ENCODE results near the gene SMYD3. TPM values are rescaled to one million over a fixed set of nuclear protein-coding genes. Genes with fewer than 3 reads are reported as not detected.

The SMYD3 gene
- total and polyA plus RNA-seq, 2 donors (not counting 1 experiment from before 2014, with no cell fraction given), result 69.4 to 83.1 TPM

DNA sequence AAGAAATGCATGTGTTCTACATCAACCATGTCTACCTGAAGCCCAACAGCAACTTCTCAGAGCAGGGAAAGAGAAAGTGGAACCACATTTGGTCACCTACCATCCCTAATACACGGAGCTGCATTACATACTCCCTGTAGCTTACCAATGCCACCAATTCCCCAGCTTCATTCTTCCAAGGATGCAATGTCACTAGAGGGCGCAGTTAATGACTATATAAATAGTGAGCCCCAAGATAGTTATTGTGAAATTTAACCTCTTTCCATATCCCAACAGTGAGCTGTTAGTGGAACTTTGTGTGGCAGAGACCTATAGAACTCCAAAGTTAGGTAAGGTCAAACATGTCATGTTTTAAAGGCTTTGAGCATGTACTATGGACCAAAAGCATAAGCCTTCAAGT, 618.3 kb downstream of the SMYD3 start:
- Histone ChIP-seq H3K36me3 (ENCODE audit: control insufficient read depth, insufficient read depth, low read length) (no peaks in the 10 kb centered on the region), H3K27ac (ENCODE audit: insufficient read depth, low read length) (no peak overlapping the region), H3K79me2 (ENCODE audit: control insufficient read depth, insufficient read depth, low read length) (no peaks in the 10 kb centered on the region), H3K4me2 (ENCODE audit: extremely low read depth, insufficient read depth, low read length) (no peak overlapping the region), H3K4me1 (ENCODE audit: control insufficient read depth, extremely low read depth, insufficient read depth, low read length) (no peaks in the 10 kb centered on the region), H3K27me3 (ENCODE audit: control insufficient read depth, insufficient read depth, low read length) (no peaks in the 10 kb centered on the region), H4K20me1 (ENCODE audit: control insufficient read depth, extremely low read depth, insufficient read depth, low read length) (no peaks in the 10 kb centered on the region), H3K4me3 (replicated peaks in 1 of 4; ENCODE audit: control extremely low read depth in 1 of 4, insufficient read depth in 1 of 4, low read depth in 3 of 4, low read length in 4 of 4) (no peak overlapping the region), H2AFZ (ENCODE audit: low read length) (no peak overlapping the region), H3K9ac (ENCODE audit: insufficient read depth, low read length) (no peak overlapping the region), H3K9me3 (ENCODE audit: control insufficient read depth, insufficient read depth, low read depth, low read length) (no peaks in the 10 kb centered on the region)
- peak; percentile 29 to 66 for DNase-seq (ENCODE audit: low read depth in 2 of 2)
- no peak for TF ChIP-seq EZH2 (IDR thresholded peaks at IDR 0.05; ENCODE audit: low read length, missing control alignments)
- TF ChIP-seq, protein P1, sequence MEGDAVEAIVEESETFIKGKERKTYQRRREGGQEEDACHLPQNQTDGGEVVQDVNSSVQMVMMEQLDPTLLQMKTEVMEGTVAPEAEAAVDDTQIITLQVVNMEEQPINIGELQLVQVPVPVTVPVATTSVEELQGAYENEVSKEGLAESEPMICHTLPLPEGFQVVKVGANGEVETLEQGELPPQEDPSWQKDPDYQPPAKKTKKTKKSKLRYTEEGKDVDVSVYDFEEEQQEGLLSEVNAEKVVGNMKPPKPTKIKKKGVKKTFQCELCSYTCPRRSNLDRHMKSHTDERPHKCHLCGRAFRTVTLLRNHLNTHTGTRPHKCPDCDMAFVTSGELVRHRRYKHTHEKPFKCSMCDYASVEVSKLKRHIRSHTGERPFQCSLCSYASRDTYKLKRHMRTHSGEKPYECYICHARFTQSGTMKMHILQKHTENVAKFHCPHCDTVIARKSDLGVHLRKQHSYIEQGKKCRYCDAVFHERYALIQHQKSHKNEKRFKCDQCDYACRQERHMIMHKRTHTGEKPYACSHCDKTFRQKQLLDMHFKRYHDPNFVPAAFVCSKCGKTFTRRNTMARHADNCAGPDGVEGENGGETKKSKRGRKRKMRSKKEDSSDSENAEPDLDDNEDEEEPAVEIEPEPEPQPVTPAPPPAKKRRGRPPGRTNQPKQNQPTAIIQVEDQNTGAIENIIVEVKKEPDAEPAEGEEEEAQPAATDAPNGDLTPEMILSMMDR (conservative IDR thresholded peaks at IDR 0.05 in 1 of 2, IDR thresholded peaks at IDR 0.05 in 1 of 2; ENCODE audit: low read depth in 1 of 2, low read length in 2 of 2), result peak; percentile 21 to 52

DNA sequence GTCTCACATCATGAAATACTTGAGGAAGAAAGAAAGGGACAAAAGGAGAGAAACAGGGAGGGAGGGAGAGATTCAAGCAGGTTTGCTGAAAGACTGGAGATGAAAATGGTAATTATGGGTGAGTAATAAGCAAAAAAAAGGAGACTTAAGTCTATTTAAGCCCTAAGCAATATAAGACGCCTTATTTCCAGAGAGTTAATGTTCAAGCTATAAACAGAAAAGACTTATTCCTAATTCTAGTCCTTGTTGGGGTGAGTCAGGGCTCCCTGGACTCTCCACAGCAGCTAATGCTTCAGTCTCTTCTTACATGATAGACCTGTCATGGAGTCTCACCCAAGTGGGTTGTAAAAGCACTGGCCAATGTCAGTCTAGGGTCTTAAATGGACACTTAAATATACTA, 619.2 kb downstream of the SMYD3 start:
- Histone ChIP-seq H3K9ac (ENCODE audit: insufficient read depth, low read length) (no peak overlapping the region), H3K4me2 (ENCODE audit: extremely low read depth, insufficient read depth, low read length) (no peak overlapping the region), H3K27ac (ENCODE audit: insufficient read depth, low read length) (no peak overlapping the region), H4K20me1 (ENCODE audit: control insufficient read depth, extremely low read depth, insufficient read depth, low read length) (no peaks in the 10 kb centered on the region), H2AFZ (ENCODE audit: low read length) (no peak overlapping the region), H3K79me2 (ENCODE audit: control insufficient read depth, insufficient read depth, low read length) (no peaks in the 10 kb centered on the region), H3K4me1 (ENCODE audit: control insufficient read depth, extremely low read depth, insufficient read depth, low read length) (no peaks in the 10 kb centered on the region), H3K27me3 (ENCODE audit: control insufficient read depth, insufficient read depth, low read length) (no peaks in the 10 kb centered on the region), H3K9me3 (ENCODE audit: control insufficient read depth, insufficient read depth, low read depth, low read length) (no peaks in the 10 kb centered on the region), H3K36me3 (ENCODE audit: control insufficient read depth, insufficient read depth, low read length) (no peaks in the 10 kb centered on the region), H3K4me3 (replicated peaks in 1 of 4; ENCODE audit: control extremely low read depth in 1 of 4, insufficient read depth in 1 of 4, low read depth in 3 of 4, low read length in 4 of 4) (no peak overlapping the region)
- DNase-seq (ENCODE audit: low read depth in 2 of 2), result no peak
- TF ChIP-seq, protein P1 (conservative IDR thresholded peaks at IDR 0.05 in 1 of 2, IDR thresholded peaks at IDR 0.05 in 1 of 2; ENCODE audit: low read depth in 1 of 2, low read length in 2 of 2), result no peak
- TF ChIP-seq EZH2 (IDR thresholded peaks at IDR 0.05; ENCODE audit: low read length, missing control alignments), result no peak

DNA sequence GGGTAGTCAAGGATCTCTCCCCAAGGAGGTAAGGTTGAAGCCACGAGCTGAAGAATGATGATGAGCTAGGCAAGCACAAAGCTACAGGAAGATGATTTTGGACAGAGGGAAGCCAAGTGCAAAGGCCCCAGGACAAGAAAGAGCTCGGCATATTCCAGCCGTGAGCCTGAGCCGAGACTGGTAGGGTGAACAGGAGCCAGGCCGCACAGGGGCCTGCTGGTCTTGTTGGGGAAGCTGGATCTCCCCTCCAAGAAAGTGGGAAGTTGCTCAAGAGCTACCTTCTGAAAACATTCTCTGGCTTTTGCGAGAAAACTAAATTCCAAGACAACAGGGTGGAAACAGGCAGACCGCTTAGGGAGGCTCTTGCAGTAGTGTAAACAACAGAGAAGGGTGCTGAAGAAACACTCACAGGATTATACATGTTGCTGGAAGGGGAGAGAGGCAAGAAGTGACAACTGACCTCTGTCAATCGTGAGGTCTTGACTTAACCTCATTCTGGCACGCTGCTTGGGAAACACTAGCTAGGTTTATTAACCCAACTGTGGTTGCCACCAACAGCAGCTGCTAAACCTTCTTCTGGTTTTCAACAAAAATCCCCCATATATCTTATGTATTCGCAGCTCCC, 625.2 kb downstream of the SMYD3 start:
- TF ChIP-seq, protein P1 (conservative IDR thresholded peaks at IDR 0.05 in 1 of 2, IDR thresholded peaks at IDR 0.05 in 1 of 2; ENCODE audit: low read depth in 1 of 2, low read length in 2 of 2), result no peak
- TF ChIP-seq EZH2 (IDR thresholded peaks at IDR 0.05; ENCODE audit: low read length, missing control alignments), result no peak
- H3K4me1 ChIP-seq (ENCODE audit: control insufficient read depth, extremely low read depth, insufficient read depth, low read length), result peaks cover 5% of the 10 kb centered on the region
- H3K36me3 ChIP-seq (ENCODE audit: control insufficient read depth, insufficient read depth, low read length), result no peaks in the 10 kb centered on the region
- no peak overlapping the region for H3K9ac ChIP-seq (ENCODE audit: insufficient read depth, low read length)
- no peak overlapping the region for H2AFZ ChIP-seq (ENCODE audit: low read length)
- no peaks in the 10 kb centered on the region for H4K20me1 ChIP-seq (ENCODE audit: control insufficient read depth, extremely low read depth, insufficient read depth, low read length)
- DNase-seq (ENCODE audit: low read depth in 2 of 2), result no peak
- no peaks in the 10 kb centered on the region for H3K27me3 ChIP-seq (ENCODE audit: control insufficient read depth, insufficient read depth, low read length)
- H3K27ac ChIP-seq (ENCODE audit: insufficient read depth, low read length), result peak overlapping the region; percentile 1
- no peaks in the 10 kb centered on the region for H3K79me2 ChIP-seq (ENCODE audit: control insufficient read depth, insufficient read depth, low read length)
- H3K9me3 ChIP-seq (ENCODE audit: control insufficient read depth, insufficient read depth, low read depth, low read length), result no peaks in the 10 kb centered on the region
- no peak overlapping the region for H3K4me3 ChIP-seq (replicated peaks in 1 of 4; ENCODE audit: control extremely low read depth in 1 of 4, insufficient read depth in 1 of 4, low read depth in 3 of 4, low read length in 4 of 4)
- no peak overlapping the region for H3K4me2 ChIP-seq (ENCODE audit: extremely low read depth, insufficient read depth, low read length)
